HG03521 (cell line): ENCODE results near the gene GRM4.
"Not testable (repeated sequence)": the region's sequence is repeated elsewhere in the genome, so short reads cannot be mapped to it uniquely, and the experiment has no call there.

ENCODE experiments used
- ATAC-seq: cut with Tn5 transposase; IDR thresholded peaks from one replicate; pipeline ENCODE4 v1.9.1; 2021; ENCODE audit warnings: mild to moderate bottlenecking, moderate library complexity; ENCODE audit not compliant: unreplicated experiment

GRM4 gene

GRCh38 chr6:34047913-34048867, 97.7 kb downstream of the GRM4 start:
- ATAC-seq = no peak

GRCh38 chr6:34046617-34047016, 99.3 kb downstream of the GRM4 start:
- ATAC-seq = no peak

GRCh38 chr6:34045771-34046170, 100.1 kb downstream of the GRM4 start:
- no peak for ATAC-seq

GRCh38 chr6:34044945-34045595, 100.8 kb downstream of the GRM4 start:
- ATAC-seq = no peak

- no peak for ATAC-seq
Measured at GRCh38 chr6:34043359-34043758, 102.5 kb downstream of the GRM4 start.

GRCh38 chr6:34041998-34042397, 103.9 kb downstream of the GRM4 start:
- not testable (repeated sequence) for ATAC-seq

GRCh38 chr6:34041385-34041784, 104.5 kb downstream of the GRM4 start:
- ATAC-seq = no peak

- no peak for ATAC-seq
Measured at GRCh38 chr6:34039943-34040342, 105.9 kb downstream of the GRM4 start.

GRCh38 chr6:34037151-34037550, 108.7 kb downstream of the GRM4 start:
- no peak for ATAC-seq

- no peak for ATAC-seq
Measured at GRCh38 chr6:34036357-34037069, 109.4 kb downstream of the GRM4 start.

GRCh38 chr6:34035704-34036356, 110.1 kb downstream of the GRM4 start:
- no peak for ATAC-seq

- no peak for ATAC-seq
Measured at GRCh38 chr6:34035161-34035560, 110.7 kb downstream of the GRM4 start.

- no peak for ATAC-seq
Measured at GRCh38 chr6:34032856-34033255, 113.0 kb downstream of the GRM4 start.

- no peak for ATAC-seq
Measured at GRCh38 chr6:34031625-34032383, 114.1 kb downstream of the GRM4 start.

GRCh38 chr6:34030831-34031624, 114.9 kb downstream of the GRM4 start:
- ATAC-seq = no peak

- ATAC-seq = no peak
Measured at GRCh38 chr6:34029489-34030280, 116.2 kb downstream of the GRM4 start.

GRCh38 chr6:34028691-34029360, 117.1 kb downstream of the GRM4 start:
- ATAC-seq = no peak

- no peak for ATAC-seq
Measured at GRCh38 chr6:34027939-34028441, 117.9 kb downstream of the GRM4 start.
